ENCODE data around the gene RPL13A.

GRCh38 chr19:49498475-49498874, 11.1 kb downstream of the RPL13A start:
- TF ChIP-seq TSHZ2 (CRISPR knock-in tag; IDR thresholded peaks at IDR 0.05) (no peak), SNAI2 (CRISPR knock-in tag; IDR thresholded peaks at IDR 0.05) (no peak), ARNTL (CRISPR knock-in tag; IDR thresholded peaks at IDR 0.05; ENCODE audit: borderline replicate concordance, low read depth) (no peak), GLIS3 (CRISPR knock-in tag; IDR thresholded peaks at IDR 0.05) (no peak), ZFP3 (CRISPR knock-in tag; IDR thresholded peaks at IDR 0.05) (no peak), ZNF8 (CRISPR knock-in tag; IDR thresholded peaks at IDR 0.05) (no peak)
- TF ChIP-seq, protein P1, sequence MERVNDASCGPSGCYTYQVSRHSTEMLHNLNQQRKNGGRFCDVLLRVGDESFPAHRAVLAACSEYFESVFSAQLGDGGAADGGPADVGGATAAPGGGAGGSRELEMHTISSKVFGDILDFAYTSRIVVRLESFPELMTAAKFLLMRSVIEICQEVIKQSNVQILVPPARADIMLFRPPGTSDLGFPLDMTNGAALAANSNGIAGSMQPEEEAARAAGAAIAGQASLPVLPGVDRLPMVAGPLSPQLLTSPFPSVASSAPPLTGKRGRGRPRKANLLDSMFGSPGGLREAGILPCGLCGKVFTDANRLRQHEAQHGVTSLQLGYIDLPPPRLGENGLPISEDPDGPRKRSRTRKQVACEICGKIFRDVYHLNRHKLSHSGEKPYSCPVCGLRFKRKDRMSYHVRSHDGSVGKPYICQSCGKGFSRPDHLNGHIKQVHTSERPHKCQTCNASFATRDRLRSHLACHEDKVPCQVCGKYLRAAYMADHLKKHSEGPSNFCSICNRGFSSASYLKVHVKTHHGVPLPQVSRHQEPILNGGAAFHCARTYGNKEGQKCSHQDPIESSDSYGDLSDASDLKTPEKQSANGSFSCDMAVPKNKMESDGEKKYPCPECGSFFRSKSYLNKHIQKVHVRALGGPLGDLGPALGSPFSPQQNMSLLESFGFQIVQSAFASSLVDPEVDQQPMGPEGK (CRISPR knock-in tag; IDR thresholded peaks at IDR 0.05; ENCODE audit: borderline replicate concordance), result no peak

All from SK-N-SH treated with all-trans-retinoic acid at 6 μM for 48 hours (cell line).